ENCODE results near the gene FCHSD1.

DNA sequence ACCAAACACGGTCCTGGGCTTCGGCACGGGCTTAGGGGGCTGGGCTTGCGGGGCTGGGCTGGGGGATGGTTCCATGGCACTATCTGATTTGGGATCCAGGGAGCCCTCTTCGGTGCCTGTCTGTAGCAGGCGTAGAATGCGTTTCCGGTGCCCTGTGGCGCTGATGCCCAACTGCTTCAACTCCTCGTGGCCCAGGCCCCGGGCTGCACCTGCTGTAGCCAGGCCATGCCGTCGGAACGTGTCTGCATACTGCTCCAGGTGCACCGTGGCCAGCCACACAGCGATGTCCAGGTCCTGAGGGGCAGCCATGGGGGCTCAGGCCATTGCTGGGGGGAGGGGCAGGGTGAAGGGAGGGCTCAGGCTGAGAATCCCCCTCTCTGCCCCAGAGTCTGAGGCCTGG lies 29.0 kb upstream of the FCHSD1 start:
- TF ChIP-seq EGR1 (IDR thresholded peaks at IDR 0.05; ENCODE audit: borderline replicate concordance in 1 of 2, low read depth in 2 of 2, low read length in 2 of 2): no peak
- TF ChIP-seq NFYB (IDR thresholded peaks at IDR 0.05; ENCODE audit: insufficient read depth, low read depth, low read length): no peak
- no peak for TF ChIP-seq EP300 (IDR thresholded peaks at IDR 0.05; ENCODE audit: borderline replicate concordance in 1 of 2, control insufficient read depth in 1 of 2, low read depth in 2 of 2, low read length in 2 of 2)
- TF ChIP-seq CBFB (IDR thresholded peaks at IDR 0.05; ENCODE audit: low read depth): no peak
- no peak for TF ChIP-seq CBX3 (IDR thresholded peaks at IDR 0.05; ENCODE audit: borderline replicate concordance, low read depth)
- TF ChIP-seq, protein P1, sequence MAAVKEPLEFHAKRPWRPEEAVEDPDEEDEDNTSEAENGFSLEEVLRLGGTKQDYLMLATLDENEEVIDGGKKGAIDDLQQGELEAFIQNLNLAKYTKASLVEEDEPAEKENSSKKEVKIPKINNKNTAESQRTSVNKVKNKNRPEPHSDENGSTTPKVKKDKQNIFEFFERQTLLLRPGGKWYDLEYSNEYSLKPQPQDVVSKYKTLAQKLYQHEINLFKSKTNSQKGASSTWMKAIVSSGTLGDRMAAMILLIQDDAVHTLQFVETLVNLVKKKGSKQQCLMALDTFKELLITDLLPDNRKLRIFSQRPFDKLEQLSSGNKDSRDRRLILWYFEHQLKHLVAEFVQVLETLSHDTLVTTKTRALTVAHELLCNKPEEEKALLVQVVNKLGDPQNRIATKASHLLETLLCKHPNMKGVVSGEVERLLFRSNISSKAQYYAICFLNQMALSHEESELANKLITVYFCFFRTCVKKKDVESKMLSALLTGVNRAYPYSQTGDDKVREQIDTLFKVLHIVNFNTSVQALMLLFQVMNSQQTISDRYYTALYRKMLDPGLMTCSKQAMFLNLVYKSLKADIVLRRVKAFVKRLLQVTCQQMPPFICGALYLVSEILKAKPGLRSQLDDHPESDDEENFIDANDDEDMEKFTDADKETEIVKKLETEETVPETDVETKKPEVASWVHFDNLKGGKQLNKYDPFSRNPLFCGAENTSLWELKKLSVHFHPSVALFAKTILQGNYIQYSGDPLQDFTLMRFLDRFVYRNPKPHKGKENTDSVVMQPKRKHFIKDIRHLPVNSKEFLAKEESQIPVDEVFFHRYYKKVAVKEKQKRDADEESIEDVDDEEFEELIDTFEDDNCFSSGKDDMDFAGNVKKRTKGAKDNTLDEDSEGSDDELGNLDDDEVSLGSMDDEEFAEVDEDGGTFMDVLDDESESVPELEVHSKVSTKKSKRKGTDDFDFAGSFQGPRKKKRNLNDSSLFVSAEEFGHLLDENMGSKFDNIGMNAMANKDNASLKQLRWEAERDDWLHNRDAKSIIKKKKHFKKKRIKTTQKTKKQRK (IDR thresholded peaks at IDR 0.05; ENCODE audit: low read depth, low read length): no peak
- TF ChIP-seq POLR2AphosphoS5 (IDR thresholded peaks at IDR 0.05; ENCODE audit: low read length): no peak
- TF ChIP-seq, protein P2, sequence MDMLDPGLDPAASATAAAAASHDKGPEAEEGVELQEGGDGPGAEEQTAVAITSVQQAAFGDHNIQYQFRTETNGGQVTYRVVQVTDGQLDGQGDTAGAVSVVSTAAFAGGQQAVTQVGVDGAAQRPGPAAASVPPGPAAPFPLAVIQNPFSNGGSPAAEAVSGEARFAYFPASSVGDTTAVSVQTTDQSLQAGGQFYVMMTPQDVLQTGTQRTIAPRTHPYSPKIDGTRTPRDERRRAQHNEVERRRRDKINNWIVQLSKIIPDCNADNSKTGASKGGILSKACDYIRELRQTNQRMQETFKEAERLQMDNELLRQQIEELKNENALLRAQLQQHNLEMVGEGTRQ (IDR thresholded peaks at IDR 0.05; ENCODE audit: borderline replicate concordance, low read depth, low read length): no peak
- no peak for TF ChIP-seq TBL1XR1 (IDR thresholded peaks at IDR 0.05; ENCODE audit: low read depth, low read length)
- no peak for TF ChIP-seq RFX5 (IDR thresholded peaks at IDR 0.05; ENCODE audit: low read depth, low read length)
- no peak for TF ChIP-seq NRF1 (conservative IDR thresholded peaks at IDR 0.05; ENCODE audit: low read depth, low read length)
- TF ChIP-seq, protein P3, sequence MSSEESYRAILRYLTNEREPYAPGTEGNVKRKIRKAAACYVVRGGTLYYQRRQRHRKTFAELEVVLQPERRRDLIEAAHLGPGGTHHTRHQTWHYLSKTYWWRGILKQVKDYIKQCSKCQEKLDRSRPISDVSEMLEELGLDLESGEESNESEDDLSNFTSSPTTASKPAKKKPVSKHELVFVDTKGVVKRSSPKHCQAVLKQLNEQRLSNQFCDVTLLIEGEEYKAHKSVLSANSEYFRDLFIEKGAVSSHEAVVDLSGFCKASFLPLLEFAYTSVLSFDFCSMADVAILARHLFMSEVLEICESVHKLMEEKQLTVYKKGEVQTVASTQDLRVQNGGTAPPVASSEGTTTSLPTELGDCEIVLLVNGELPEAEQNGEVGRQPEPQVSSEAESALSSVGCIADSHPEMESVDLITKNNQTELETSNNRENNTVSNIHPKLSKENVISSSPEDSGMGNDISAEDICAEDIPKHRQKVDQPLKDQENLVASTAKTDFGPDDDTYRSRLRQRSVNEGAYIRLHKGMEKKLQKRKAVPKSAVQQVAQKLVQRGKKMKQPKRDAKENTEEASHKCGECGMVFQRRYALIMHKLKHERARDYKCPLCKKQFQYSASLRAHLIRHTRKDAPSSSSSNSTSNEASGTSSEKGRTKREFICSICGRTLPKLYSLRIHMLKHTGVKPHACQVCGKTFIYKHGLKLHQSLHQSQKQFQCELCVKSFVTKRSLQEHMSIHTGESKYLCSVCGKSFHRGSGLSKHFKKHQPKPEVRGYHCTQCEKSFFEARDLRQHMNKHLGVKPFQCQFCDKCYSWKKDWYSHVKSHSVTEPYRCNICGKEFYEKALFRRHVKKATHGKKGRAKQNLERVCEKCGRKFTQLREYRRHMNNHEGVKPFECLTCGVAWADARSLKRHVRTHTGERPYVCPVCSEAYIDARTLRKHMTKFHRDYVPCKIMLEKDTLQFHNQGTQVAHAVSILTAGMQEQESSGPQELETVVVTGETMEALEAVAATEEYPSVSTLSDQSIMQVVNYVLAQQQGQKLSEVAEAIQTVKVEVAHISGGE (CRISPR knock-in tag; IDR thresholded peaks at IDR 0.05): no peak
